ENCODE data around the gene NKX2-4. TPM values are rescaled to one million over a fixed set of nuclear protein-coding genes. Genes with fewer than 3 reads are reported as not detected.
A peak's percentile ranks its signal among the peaks of the same experiment; 100 is the strongest.
"Not testable (repeated sequence)": the region's sequence is repeated elsewhere in the genome, so short reads cannot be mapped to it uniquely, and the experiment has no call there.

NKX2-4 gene
- total RNA-seq, result under 1 TPM in 1 of 8 experiments, not detected in 7; 0.19 TPM

DNA sequence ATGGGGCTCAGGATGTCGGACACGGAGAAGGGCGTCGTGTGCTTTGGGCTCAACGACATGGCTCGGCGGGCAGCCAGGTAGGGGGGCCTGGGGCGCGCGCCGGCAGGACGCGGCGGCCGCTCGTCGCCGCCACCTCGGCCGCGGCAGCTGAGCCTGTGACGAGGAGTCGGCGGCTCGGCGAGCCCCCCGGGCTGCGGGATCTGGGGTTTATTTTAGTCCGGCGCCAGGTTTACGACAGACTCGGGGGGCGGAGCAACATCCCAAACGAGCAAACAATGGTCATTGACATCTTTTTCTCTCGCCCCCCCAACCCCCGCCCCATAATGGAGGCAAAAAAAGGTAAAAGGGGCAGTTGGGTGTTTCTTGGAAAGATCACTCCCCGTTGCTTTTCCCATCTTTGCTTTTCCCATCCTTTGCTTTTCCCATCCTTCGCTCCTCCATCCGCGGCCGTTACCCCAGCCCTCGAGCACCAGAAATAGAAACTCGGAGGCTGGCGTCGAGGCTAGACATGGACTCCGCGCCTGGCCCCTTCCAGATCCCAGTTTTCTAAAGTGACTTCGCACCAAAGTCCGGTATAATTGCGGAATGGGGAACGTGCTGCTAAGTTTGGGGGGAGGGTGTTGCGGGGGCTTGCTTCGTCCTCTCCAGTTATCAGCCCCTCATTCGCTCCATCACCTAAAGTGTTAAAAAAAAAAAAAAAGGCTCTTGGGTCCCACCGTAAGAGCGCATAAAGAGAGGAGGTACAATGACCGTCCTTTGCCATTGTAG, at the start of gene NKX2-4:
Gene NKX2-4 (minus strand): TSS at position 186 of the 768 bp plus-strand sequence. CDS start 127 bp downstream, at position 59.
- Histone ChIP-seq H3K27ac (no peak within 1 kb of the TSS), H3K4me1 (replicated peaks in 1 of 2) (peaks cover 0 to 2% of the 10 kb centered on the region in 2 donors), H3K4me3 (peak within 1 kb of the TSS in 4 of 5 donors; percentile 2 to 18 (median 8))
- ATAC-seq (replicated peaks in 6 of 8), result no peak
- in situ Hi-C loops (cut with MboI; ENCODE audit: low pct_unique_long_range_greater_than_20kb in 2 of 9, low sequenced_read_pairs in 9 of 9, unreplicated experiment in 9 of 9), result no loop called here
- WGBS, 10 experiments, result 1 to 17% (median 2%) methylated on average over 3 to 22 of the region's 57 CpGs; no CpG with 5 or more reads in 5 of the 10 experiments

DNA sequence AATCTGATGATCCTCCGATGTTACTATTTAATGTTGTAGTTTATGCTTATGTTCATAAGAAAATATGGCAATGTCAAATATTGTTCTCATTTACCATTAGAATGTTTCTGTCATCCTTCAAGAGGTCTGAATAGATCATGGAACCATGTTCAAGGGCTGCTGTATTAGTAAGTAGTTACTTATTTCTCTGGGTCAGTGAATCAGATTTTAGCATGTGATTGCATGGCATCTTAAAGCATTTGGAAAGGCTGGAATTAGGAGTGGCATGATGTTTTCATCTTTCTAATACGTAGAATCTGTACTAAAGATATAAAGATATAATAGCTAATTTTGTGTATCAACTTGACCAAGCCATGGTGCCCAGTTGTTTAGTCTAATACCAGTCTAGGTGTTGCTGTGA, 40.5 kb upstream of the NKX2-4 start:
- in situ Hi-C loops (cut with MboI; ENCODE audit: low pct_unique_long_range_greater_than_20kb in 2 of 9, low sequenced_read_pairs in 9 of 9, unreplicated experiment in 9 of 9), result no loop called here
- H3K4me1 ChIP-seq (replicated peaks in 1 of 2), result peaks cover 4 to 13% of the 10 kb centered on the region in 2 donors
- WGBS, 10 experiments, result 17 to 100% (median 87%) methylated on average over 1 to 2 of the region's 2 CpGs; no CpG with 5 or more reads in 2 of the 10 experiments
- H3K4me3 ChIP-seq, result no peak overlapping the region
- ATAC-seq (replicated peaks in 6 of 8), result no peak
- H3K27ac ChIP-seq, result no peak overlapping the region

DNA sequence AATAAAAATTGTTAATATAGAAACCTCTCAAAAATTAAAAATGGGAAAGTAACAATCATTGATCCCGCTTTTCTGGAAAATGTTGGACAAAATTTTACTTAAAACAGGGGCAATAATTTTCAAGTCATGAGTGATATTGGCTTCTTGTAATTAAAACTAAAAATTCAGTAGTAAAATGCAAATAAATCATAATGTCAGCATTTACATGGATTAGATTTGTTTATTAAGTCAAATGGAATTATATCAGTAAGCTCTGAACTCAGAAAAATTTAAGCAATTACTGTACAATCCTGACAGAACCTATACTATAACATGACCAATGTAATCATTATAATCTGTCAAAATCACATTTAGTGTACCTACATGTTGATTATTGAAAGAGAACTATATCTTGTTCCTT, 39.9 kb upstream of the NKX2-4 start:
- H3K27ac ChIP-seq, result no peak overlapping the region
- peaks cover 4 to 13% of the 10 kb centered on the region in 2 donors for H3K4me1 ChIP-seq (replicated peaks in 1 of 2)
- 10 to 100% (median 90%) methylated on average over 1 of the region's 1 CpG; no CpG with 5 or more reads in 2 of the 10 experiments for WGBS, 10 experiments
- no peak for ATAC-seq (replicated peaks in 6 of 8)
- in situ Hi-C loops (cut with MboI; ENCODE audit: low pct_unique_long_range_greater_than_20kb in 2 of 9, low sequenced_read_pairs in 9 of 9, unreplicated experiment in 9 of 9), result no loop called here
- H3K4me3 ChIP-seq, result no peak overlapping the region

DNA sequence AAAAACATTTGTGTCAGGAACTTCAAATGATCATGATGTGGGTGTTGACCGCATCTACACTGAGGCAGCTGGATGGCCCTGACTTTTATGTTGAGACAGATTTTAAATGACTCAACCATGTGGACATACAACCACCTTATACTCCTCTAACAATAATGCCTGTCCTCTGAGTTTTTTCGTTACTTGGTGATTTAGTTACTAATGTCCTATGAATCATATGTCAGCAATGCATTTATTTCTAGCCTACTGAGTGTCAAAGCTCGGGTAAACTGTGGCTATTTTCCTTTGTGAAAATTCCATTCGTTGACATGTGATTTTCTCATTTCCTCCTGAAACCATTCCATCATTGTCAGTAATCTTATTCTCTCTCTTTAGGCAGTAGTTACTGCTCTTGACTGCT, 38.9 kb upstream of the NKX2-4 start:
- Histone ChIP-seq H3K27ac (peak overlapping the region in 1 of 2 donors; percentile 63), H3K4me3 (no peak overlapping the region), H3K4me1 (replicated peaks in 1 of 2) (peaks cover 4 to 13% of the 10 kb centered on the region in 2 donors)
- in situ Hi-C loops (cut with MboI; ENCODE audit: low pct_unique_long_range_greater_than_20kb in 2 of 9, low sequenced_read_pairs in 9 of 9, unreplicated experiment in 9 of 9), result no loop called here
- 0 to 71% (median 17%) methylated on average over 1 to 4 of the region's 4 CpGs; no CpG with 5 or more reads in 1 of the 10 experiments for WGBS, 10 experiments
- peak in 7 of 8 experiments; percentile 56 to 88 (median 68) for ATAC-seq (replicated peaks in 6 of 8)

DNA sequence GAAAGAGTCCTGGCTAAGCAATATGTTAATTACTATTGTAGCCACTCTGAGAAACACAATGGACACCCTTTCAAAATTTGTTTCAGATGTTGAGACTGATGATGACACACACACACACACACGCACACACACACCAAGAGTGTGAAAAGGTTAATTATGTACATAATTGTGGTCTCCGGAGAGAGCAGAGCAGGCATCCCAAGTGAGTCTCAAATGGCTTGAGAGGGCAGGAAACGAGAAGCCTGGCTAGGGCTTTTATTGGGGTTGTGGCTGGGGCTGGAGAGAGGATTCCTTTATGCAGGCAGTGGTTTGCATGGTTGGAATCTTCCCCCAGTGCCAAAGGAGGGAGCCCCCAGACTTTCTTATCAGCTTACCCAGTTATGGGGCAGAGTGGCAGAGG, 38.2 kb upstream of the NKX2-4 start:
- Histone ChIP-seq H3K4me1 (replicated peaks in 1 of 2) (peaks cover 4 to 13% of the 10 kb centered on the region in 2 donors), H3K4me3 (no peak overlapping the region), H3K27ac (peak overlapping the region in 1 of 2 donors; percentile 63)
- ATAC-seq (replicated peaks in 6 of 8), result peak in 7 of 8 experiments; percentile 62 to 93 (median 85)
- in situ Hi-C loops (cut with MboI; ENCODE audit: low pct_unique_long_range_greater_than_20kb in 2 of 9, low sequenced_read_pairs in 9 of 9, unreplicated experiment in 9 of 9), result no loop called here
- 0 to 8% (median 0%) methylated on average over 1 to 2 of the region's 3 CpGs; no CpG with 5 or more reads in 6 of the 10 experiments for WGBS, 10 experiments

DNA sequence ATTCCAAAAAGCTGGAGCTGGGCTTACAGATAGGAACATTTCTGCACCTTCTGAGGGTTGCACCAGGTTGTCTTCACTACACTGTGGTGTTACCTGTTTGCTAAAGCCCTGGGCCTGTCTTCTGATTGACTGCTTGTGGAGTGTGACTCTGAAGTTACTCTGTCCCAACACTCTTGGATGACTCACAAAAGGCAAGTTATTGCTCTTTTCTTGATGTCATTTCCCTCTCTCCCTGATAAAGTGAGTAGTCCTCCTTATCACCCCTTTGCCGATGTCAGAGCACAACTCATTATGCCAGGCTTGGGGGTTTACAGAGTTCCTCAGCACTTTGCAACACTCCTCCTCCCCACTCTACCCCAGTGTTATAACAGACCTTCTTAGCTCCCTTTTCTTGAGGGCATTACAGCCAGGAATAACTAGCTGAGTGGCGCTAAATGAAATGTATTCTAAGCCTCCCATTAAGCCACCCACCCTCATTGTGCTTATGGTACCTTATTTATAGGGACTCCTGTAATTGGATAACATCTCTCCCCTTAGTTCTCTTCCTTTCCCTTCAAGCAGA, 36.1 kb upstream of the NKX2-4 start:
- H3K4me1 ChIP-seq (replicated peaks in 1 of 2), result peaks cover 4 to 13% of the 10 kb centered on the region in 2 donors
- no peak overlapping the region for H3K27ac ChIP-seq
- in situ Hi-C loops (cut with MboI; ENCODE audit: low pct_unique_long_range_greater_than_20kb in 2 of 9, low sequenced_read_pairs in 9 of 9, unreplicated experiment in 9 of 9), result no loop called here
- H3K4me3 ChIP-seq, result no peak overlapping the region
- 27 to 100% (median 100%) methylated on average over 1 to 2 of the region's 2 CpGs; no CpG with 5 or more reads in 3 of the 10 experiments for WGBS, 10 experiments
- peak in 1 of 8 experiments; percentile 16 for ATAC-seq (replicated peaks in 6 of 8)

DNA sequence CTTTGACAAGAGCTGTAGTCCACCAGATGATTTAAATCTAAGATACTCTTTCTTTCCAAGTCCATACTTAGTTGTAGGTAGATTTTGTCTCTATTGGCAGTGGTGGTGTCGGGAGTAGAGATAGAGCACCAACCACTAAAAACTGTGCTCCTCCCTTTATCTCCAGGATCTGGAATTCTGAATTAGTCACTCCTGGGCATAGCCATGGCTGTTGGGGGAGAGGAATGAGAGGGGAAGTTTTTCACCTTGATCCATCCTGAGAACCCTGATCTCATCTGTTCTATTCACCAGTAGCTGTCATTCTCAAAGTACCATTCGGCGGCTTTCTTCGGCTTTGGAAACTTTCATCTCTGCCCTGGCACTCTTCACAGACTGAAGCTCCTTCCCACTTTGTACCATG, 35.6 kb upstream of the NKX2-4 start:
- WGBS, 10 experiments, result 25 to 100% (median 85%) methylated on average over 1 to 4 of the region's 4 CpGs; no CpG with 5 or more reads in 4 of the 10 experiments
- peak in 2 of 8 experiments; percentile 12 to 20 for ATAC-seq (replicated peaks in 6 of 8)
- in situ Hi-C loops (cut with MboI; ENCODE audit: low pct_unique_long_range_greater_than_20kb in 2 of 9, low sequenced_read_pairs in 9 of 9, unreplicated experiment in 9 of 9), result no loop called here
- Histone ChIP-seq H3K27ac (no peak overlapping the region), H3K4me1 (replicated peaks in 1 of 2) (peaks cover 4 to 13% of the 10 kb centered on the region in 2 donors), H3K4me3 (no peak overlapping the region)

DNA sequence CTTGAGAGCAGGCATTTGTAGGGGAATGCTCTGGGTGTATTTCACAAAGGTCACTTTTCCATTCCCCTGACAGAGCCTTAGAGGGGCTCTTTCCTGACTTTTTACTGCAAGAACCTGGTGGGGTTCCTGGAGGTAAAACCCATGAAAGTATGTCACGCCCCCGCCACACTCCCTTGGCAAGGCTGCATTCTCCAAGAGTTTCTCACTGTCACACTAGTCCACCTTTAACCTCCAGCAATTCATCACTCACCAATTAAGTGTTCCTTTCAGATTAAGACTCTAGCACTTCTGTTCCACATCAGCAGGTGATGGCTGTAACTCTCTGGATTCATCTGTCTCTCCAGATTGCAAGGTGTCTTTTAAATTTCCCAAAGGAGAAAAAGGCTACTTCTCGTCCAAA, 32.7 kb upstream of the NKX2-4 start:
- in situ Hi-C loops (cut with MboI; ENCODE audit: low pct_unique_long_range_greater_than_20kb in 2 of 9, low sequenced_read_pairs in 9 of 9, unreplicated experiment in 9 of 9), result no loop called here
- no peak for ATAC-seq (replicated peaks in 6 of 8)
- no peaks in the 10 kb centered on the region for H3K4me1 ChIP-seq (replicated peaks in 1 of 2)
- WGBS, 10 experiments, result 17 to 100% (median 80%) methylated on average over 1 to 3 of the region's 3 CpGs; no CpG with 5 or more reads in 5 of the 10 experiments
- no peak overlapping the region for H3K4me3 ChIP-seq
- no peak overlapping the region for H3K27ac ChIP-seq

DNA sequence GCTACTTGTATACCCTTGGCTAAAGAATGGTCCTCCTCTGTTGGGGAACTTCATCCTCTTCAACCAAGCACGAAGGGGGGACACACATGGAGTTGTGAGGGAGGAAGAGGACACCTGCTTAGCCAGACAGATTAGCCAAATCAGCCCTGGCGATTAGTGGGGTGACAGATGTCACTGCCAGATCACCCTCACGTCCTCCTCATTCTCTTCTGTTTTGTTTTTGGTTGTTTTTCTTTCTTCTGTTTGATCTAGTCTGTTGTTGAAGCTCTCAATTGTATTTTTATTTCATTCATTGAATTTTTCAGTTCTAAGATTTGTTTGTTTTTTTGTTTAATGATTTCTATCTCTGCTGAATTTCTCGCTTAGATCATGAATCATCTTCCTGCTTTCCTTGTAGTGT, 27.5 kb upstream of the NKX2-4 start:
- in situ Hi-C loops (cut with MboI; ENCODE audit: low pct_unique_long_range_greater_than_20kb in 2 of 9, low sequenced_read_pairs in 9 of 9, unreplicated experiment in 9 of 9), result no loop called here
- H3K4me3 ChIP-seq, result no peak overlapping the region
- no peak for ATAC-seq (replicated peaks in 6 of 8)
- H3K4me1 ChIP-seq (replicated peaks in 1 of 2), result no peaks in the 10 kb centered on the region
- H3K27ac ChIP-seq, result no peak overlapping the region
- 0 to 100% (median 53%) methylated on average over 1 to 4 of the region's 4 CpGs for WGBS, 10 experiments

DNA sequence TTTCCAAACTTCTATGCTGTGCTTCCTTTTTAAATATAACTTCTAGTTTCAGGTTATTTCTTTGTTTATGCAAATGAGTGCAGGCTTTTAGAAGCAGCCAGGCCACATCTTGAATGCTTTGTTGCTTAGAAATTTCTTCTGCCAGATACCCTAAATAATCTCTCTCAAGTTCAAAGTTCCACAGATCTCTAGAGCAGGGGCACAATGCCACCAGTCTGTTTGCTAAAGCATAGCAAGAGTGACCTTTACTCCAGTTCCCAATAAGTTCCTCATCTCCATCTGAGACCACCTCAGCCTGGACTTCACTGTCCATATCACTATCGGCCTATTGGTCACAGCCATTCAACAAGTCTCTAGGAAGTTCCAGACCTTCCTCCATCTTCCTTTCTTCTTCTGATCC, 26.4 kb upstream of the NKX2-4 start:
- 0 to 100% (median 88%) methylated on average over 1 of the region's 1 CpG; no CpG with 5 or more reads in 4 of the 10 experiments for WGBS, 10 experiments
- not testable (repeated sequence) for H3K27ac ChIP-seq; H3K4me1 ChIP-seq (replicated peaks in 1 of 2)

DNA sequence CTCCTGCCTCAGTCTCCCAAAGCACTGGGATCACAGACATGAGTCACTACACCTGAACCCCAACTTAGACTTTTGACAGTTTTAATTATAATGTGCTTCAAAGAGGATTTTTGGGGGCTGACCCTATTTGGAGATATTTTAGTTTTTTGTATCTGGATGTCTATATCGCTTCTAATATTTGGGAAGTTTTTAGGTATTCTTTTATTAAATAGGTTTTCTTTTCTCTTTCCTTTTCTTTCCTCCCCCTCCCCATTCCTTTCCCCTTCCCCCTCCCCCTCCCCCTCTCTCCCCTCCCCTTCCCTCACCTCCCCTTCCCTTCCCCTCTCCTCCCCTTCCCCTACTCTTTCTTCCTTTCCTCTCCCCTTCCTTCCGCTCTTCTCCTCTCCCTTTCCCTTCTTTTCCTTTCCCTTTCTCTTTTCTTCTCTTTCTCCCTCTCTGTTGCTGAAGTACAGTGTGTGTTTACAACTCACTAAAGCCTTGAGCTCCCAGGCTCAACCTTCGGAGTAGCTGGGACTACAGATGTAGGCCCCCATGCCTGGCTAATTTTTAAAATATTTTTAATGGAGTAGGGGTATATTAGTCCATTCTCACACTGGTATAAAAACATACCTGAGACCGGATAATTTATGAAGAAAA, 24.4 kb upstream of the NKX2-4 start:
- no peak overlapping the region for H3K4me3 ChIP-seq
- 0 to 100% (median 67%) methylated on average over 1 to 3 of the region's 4 CpGs; no CpG with 5 or more reads in 1 of the 10 experiments for WGBS, 10 experiments
- in situ Hi-C loops (cut with MboI; ENCODE audit: low pct_unique_long_range_greater_than_20kb in 2 of 9, low sequenced_read_pairs in 9 of 9, unreplicated experiment in 9 of 9), result no loop called here
- no peaks in the 10 kb centered on the region for H3K4me1 ChIP-seq (replicated peaks in 1 of 2)
- no peak overlapping the region for H3K27ac ChIP-seq
- ATAC-seq (replicated peaks in 6 of 8), result no peak

More for the DNA sequence above, 26.4 kb upstream of the NKX2-4 start:
- H3K4me3 ChIP-seq; in situ Hi-C loops (cut with MboI; ENCODE audit: low pct_unique_long_range_greater_than_20kb in 2 of 9, low sequenced_read_pairs in 9 of 9, unreplicated experiment in 9 of 9); ATAC-seq (replicated peaks in 6 of 8): not testable (repeated sequence)

DNA sequence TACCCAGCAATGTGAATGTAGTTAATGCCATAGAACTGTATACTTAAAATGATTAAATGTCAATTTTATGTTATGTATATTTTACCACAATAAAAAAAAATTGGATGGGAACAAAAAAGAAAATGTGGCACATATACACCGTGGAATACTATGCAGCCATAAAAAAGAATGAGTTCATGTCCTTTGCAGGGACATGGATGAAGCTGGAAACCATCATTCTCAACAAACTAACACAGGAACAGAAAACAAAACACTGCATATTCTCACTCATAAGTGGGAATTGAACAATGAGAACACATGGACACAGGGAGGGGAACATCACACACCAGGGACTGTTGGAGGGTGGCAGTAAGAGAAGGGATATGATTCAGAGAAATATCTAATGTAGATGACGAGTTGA, 21.8 kb upstream of the NKX2-4 start:
- H3K4me1 ChIP-seq (replicated peaks in 1 of 2); H3K4me3 ChIP-seq; in situ Hi-C loops (cut with MboI; ENCODE audit: low pct_unique_long_range_greater_than_20kb in 2 of 9, low sequenced_read_pairs in 9 of 9, unreplicated experiment in 9 of 9); H3K27ac ChIP-seq; ATAC-seq (replicated peaks in 6 of 8): not testable (repeated sequence)
- WGBS, 10 experiments, result 3 to 66% (median 47%) methylated on average over 1 to 2 of the region's 2 CpGs; no CpG with 5 or more reads in 2 of the 10 experiments

DNA sequence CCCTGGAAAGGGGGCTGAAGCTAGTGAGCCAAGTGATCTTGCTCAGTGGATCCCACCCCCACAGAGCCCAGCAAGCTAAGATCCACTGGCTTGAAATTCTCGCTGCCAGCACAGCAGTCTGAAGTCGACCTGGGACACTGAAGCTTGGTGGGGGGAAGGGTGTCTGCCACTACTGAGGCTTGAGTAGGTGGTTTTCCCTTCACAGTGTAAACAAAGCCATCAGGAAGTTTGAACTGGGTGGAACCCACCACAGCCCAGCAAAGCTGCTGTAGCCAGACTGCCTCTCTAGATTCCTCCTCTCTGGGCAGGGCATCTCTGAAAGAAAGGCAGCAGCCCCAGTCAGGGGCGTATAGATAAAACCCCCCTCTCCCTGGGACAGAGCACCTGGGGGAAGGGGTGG, 16.7 kb upstream of the NKX2-4 start:
- 0 to 100% (median 57%) methylated on average over 1 to 3 of the region's 3 CpGs; no CpG with 5 or more reads in 6 of the 10 experiments for whole genome bisulfite sequencing, 10 experiments
- H3K4me1 ChIP-seq (replicated peaks in 1 of 2); ATAC-seq (replicated peaks in 6 of 8); H3K4me3 ChIP-seq; H3K27ac ChIP-seq; in situ Hi-C loops (cut with MboI; ENCODE audit: low pct_unique_long_range_greater_than_20kb in 2 of 9, low sequenced_read_pairs in 9 of 9, unreplicated experiment in 9 of 9): not testable (repeated sequence)
